ENCODE measurements around the gene FOXRED2.

FOXRED2 gene

GRCh38 chr22:36497910-36498665 lies 8.8 kb downstream of the FOXRED2 start:
- H3K9me3 ChIP-seq (replicated peaks in 1 of 2; ENCODE audit: control insufficient read depth in 2 of 2, insufficient read depth in 1 of 2, low read depth in 1 of 2, low read length in 2 of 2): no peaks in the 10 kb centered on the region
- no peak overlapping the region for H2BK12ac ChIP-seq (ENCODE audit: low read length)
- H4K91ac ChIP-seq (ENCODE audit: low read depth, low read length, poor library complexity): no peak overlapping the region
- H3K27ac ChIP-seq (replicated peaks; ENCODE audit: low read length): no peak overlapping the region
- H4K8ac ChIP-seq (ENCODE audit: low read depth, low read length): no peak overlapping the region
- H2BK5ac ChIP-seq (ENCODE audit: low read length): no peak overlapping the region
- no peak overlapping the region for H3K14ac ChIP-seq (ENCODE audit: low read length)
- H2BK15ac ChIP-seq (ENCODE audit: low read length): no peak overlapping the region
- H2AK5ac ChIP-seq (ENCODE audit: low read depth, low read length): no peak overlapping the region
- no peak overlapping the region for H3K18ac ChIP-seq (ENCODE audit: low read length)
- peak overlapping the region; percentile 57 for H3K9ac ChIP-seq (ENCODE audit: low read depth, low read length, poor library complexity)
- H3K4me1 ChIP-seq (ENCODE audit: control insufficient read depth in 2 of 2, insufficient read depth in 1 of 2, low read depth in 1 of 2, low read length in 2 of 2): no peaks in the 10 kb centered on the region
- H3K4me3 ChIP-seq (ENCODE audit: low read length in 2 of 2): no peak overlapping the region
- DNase-seq (ENCODE audit: low spot score): no peak
- no peak overlapping the region for H2BK120ac ChIP-seq (ENCODE audit: low read depth, low read length)
- H3K4me2 ChIP-seq (ENCODE audit: insufficient read depth, low read length, poor library complexity, severe bottlenecking): no peak overlapping the region
- no peak overlapping the region for H3K23ac ChIP-seq (ENCODE audit: low read depth, low read length, poor library complexity)
- peaks cover 22 to 53% of the 10 kb centered on the region in 2 donors for H3K36me3 ChIP-seq (replicated peaks in 1 of 2; ENCODE audit: control insufficient read depth in 2 of 2, insufficient read depth in 2 of 2, low read length in 2 of 2)
- no peaks in the 10 kb centered on the region for H3K27me3 ChIP-seq (ENCODE audit: control insufficient read depth in 3 of 3, insufficient read depth in 3 of 3, low read depth in 1 of 3, low read length in 3 of 3)
- peak overlapping the region; percentile 16 for H2AFZ ChIP-seq (ENCODE audit: low read length)
- WGBS, 2 donors (ENCODE audit: extremely low coverage in 2 of 2, insufficient read length in 2 of 2, insufficient replicate concordance in 1 of 2): no CpG with 5 or more reads among the region's 30 CpGs
- no peak overlapping the region for H3K4ac ChIP-seq (ENCODE audit: low read length)
- H3K79me1 ChIP-seq (ENCODE audit: low read depth, low read length): no peaks in the 10 kb centered on the region

- Histone ChIP-seq H3K27me3 (ENCODE audit: control insufficient read depth in 3 of 3, insufficient read depth in 3 of 3, low read depth in 1 of 3, low read length in 3 of 3) (no peaks in the 10 kb centered on the region), H3K23ac (ENCODE audit: low read depth, low read length, poor library complexity) (no peak overlapping the region), H2AK5ac (ENCODE audit: low read depth, low read length) (no peak overlapping the region), H3K18ac (ENCODE audit: low read length) (no peak overlapping the region), H3K4me2 (ENCODE audit: insufficient read depth, low read length, poor library complexity, severe bottlenecking) (no peak overlapping the region), H3K27ac (replicated peaks; ENCODE audit: low read length) (no peak overlapping the region), H2BK12ac (ENCODE audit: low read length) (no peak overlapping the region), H3K4me1 (ENCODE audit: control insufficient read depth in 2 of 2, insufficient read depth in 1 of 2, low read depth in 1 of 2, low read length in 2 of 2) (no peaks in the 10 kb centered on the region), H3K9me3 (replicated peaks in 1 of 2; ENCODE audit: control insufficient read depth in 2 of 2, insufficient read depth in 1 of 2, low read depth in 1 of 2, low read length in 2 of 2) (no peaks in the 10 kb centered on the region), H3K36me3 (replicated peaks in 1 of 2; ENCODE audit: control insufficient read depth in 2 of 2, insufficient read depth in 2 of 2, low read length in 2 of 2) (peaks cover 33 to 72% of the 10 kb centered on the region in 2 donors), H3K79me1 (ENCODE audit: low read depth, low read length) (no peaks in the 10 kb centered on the region), H3K4me3 (ENCODE audit: low read length in 2 of 2) (no peak overlapping the region), H2BK120ac (ENCODE audit: low read depth, low read length) (no peak overlapping the region), H3K14ac (ENCODE audit: low read length) (no peak overlapping the region), H2BK5ac (ENCODE audit: low read length) (no peak overlapping the region), H4K8ac (ENCODE audit: low read depth, low read length) (no peak overlapping the region), H3K9ac (ENCODE audit: low read depth, low read length, poor library complexity) (no peak overlapping the region), H4K91ac (ENCODE audit: low read depth, low read length, poor library complexity) (no peak overlapping the region), H2BK15ac (ENCODE audit: low read length) (no peak overlapping the region), H3K4ac (ENCODE audit: low read length) (no peak overlapping the region), H2AFZ (ENCODE audit: low read length) (no peak overlapping the region)
- no peak for DNase-seq (ENCODE audit: low spot score)
- WGBS, 2 donors (ENCODE audit: extremely low coverage in 2 of 2, insufficient read length in 2 of 2, insufficient replicate concordance in 1 of 2): no CpG with 5 or more reads among the region's 16 CpGs
Measured at GRCh38 chr22:36493690-36494110, 13.1 kb downstream of the FOXRED2 start.

- no peak overlapping the region for H3K23ac ChIP-seq (ENCODE audit: low read depth, low read length, poor library complexity)
- no peak overlapping the region for H2BK120ac ChIP-seq (ENCODE audit: low read depth, low read length)
- H3K9ac ChIP-seq (ENCODE audit: low read depth, low read length, poor library complexity): no peak overlapping the region
- no CpG with 5 or more reads among the region's 5 CpGs for WGBS, 2 donors (ENCODE audit: extremely low coverage in 2 of 2, insufficient read length in 2 of 2, insufficient replicate concordance in 1 of 2)
- H2BK15ac ChIP-seq (ENCODE audit: low read length): no peak overlapping the region
- H4K91ac ChIP-seq (ENCODE audit: low read depth, low read length, poor library complexity): no peak overlapping the region
- DNase-seq (ENCODE audit: low spot score): no peak
- H4K8ac ChIP-seq (ENCODE audit: low read depth, low read length): no peak overlapping the region
- H3K4ac ChIP-seq (ENCODE audit: low read length): no peak overlapping the region
- no peak overlapping the region for H3K18ac ChIP-seq (ENCODE audit: low read length)
- H3K79me1 ChIP-seq (ENCODE audit: low read depth, low read length): no peaks in the 10 kb centered on the region
- no peaks in the 10 kb centered on the region for H3K4me1 ChIP-seq (ENCODE audit: control insufficient read depth in 2 of 2, insufficient read depth in 1 of 2, low read depth in 1 of 2, low read length in 2 of 2)
- no peak overlapping the region for H3K27ac ChIP-seq (replicated peaks; ENCODE audit: low read length)
- H3K14ac ChIP-seq (ENCODE audit: low read length): no peak overlapping the region
- H2BK5ac ChIP-seq (ENCODE audit: low read length): no peak overlapping the region
- H2AFZ ChIP-seq (ENCODE audit: low read length): no peak overlapping the region
- H2AK5ac ChIP-seq (ENCODE audit: low read depth, low read length): no peak overlapping the region
- no peak overlapping the region for H3K4me3 ChIP-seq (ENCODE audit: low read length in 2 of 2)
- peaks cover 27 to 62% of the 10 kb centered on the region in 2 donors for H3K36me3 ChIP-seq (replicated peaks in 1 of 2; ENCODE audit: control insufficient read depth in 2 of 2, insufficient read depth in 2 of 2, low read length in 2 of 2)
- no peaks in the 10 kb centered on the region for H3K27me3 ChIP-seq (ENCODE audit: control insufficient read depth in 3 of 3, insufficient read depth in 3 of 3, low read depth in 1 of 3, low read length in 3 of 3)
- no peak overlapping the region for H2BK12ac ChIP-seq (ENCODE audit: low read length)
- peaks cover 0 to 5% of the 10 kb centered on the region in 2 donors for H3K9me3 ChIP-seq (replicated peaks in 1 of 2; ENCODE audit: control insufficient read depth in 2 of 2, insufficient read depth in 1 of 2, low read depth in 1 of 2, low read length in 2 of 2)
- H3K4me2 ChIP-seq (ENCODE audit: insufficient read depth, low read length, poor library complexity, severe bottlenecking): no peak overlapping the region
Measured at GRCh38 chr22:36492109-36492508, 14.7 kb downstream of the FOXRED2 start.

- Histone ChIP-seq H3K14ac (ENCODE audit: low read length) (no peak overlapping the region), H3K36me3 (replicated peaks in 1 of 2; ENCODE audit: control insufficient read depth in 2 of 2, insufficient read depth in 2 of 2, low read length in 2 of 2) (peaks cover 22 to 66% of the 10 kb centered on the region in 2 donors), H3K4me1 (ENCODE audit: control insufficient read depth in 2 of 2, insufficient read depth in 1 of 2, low read depth in 1 of 2, low read length in 2 of 2) (no peaks in the 10 kb centered on the region), H3K9me3 (replicated peaks in 1 of 2; ENCODE audit: control insufficient read depth in 2 of 2, insufficient read depth in 1 of 2, low read depth in 1 of 2, low read length in 2 of 2) (peaks cover 0 to 12% of the 10 kb centered on the region in 2 donors), H4K91ac (ENCODE audit: low read depth, low read length, poor library complexity) (no peak overlapping the region), H2BK15ac (ENCODE audit: low read length) (no peak overlapping the region), H3K4me3 (ENCODE audit: low read length in 2 of 2) (no peak overlapping the region), H2BK120ac (ENCODE audit: low read depth, low read length) (no peak overlapping the region), H2BK5ac (ENCODE audit: low read length) (no peak overlapping the region), H3K4me2 (ENCODE audit: insufficient read depth, low read length, poor library complexity, severe bottlenecking) (no peak overlapping the region), H3K9ac (ENCODE audit: low read depth, low read length, poor library complexity) (no peak overlapping the region), H3K4ac (ENCODE audit: low read length) (no peak overlapping the region), H3K27me3 (ENCODE audit: control insufficient read depth in 3 of 3, insufficient read depth in 3 of 3, low read depth in 1 of 3, low read length in 3 of 3) (no peaks in the 10 kb centered on the region), H2AFZ (ENCODE audit: low read length) (no peak overlapping the region), H2BK12ac (ENCODE audit: low read length) (no peak overlapping the region), H3K18ac (ENCODE audit: low read length) (no peak overlapping the region), H2AK5ac (ENCODE audit: low read depth, low read length) (no peak overlapping the region), H3K23ac (ENCODE audit: low read depth, low read length, poor library complexity) (no peak overlapping the region), H3K27ac (replicated peaks; ENCODE audit: low read length) (no peak overlapping the region), H4K8ac (ENCODE audit: low read depth, low read length) (no peak overlapping the region), H3K79me1 (ENCODE audit: low read depth, low read length) (no peaks in the 10 kb centered on the region)
- no CpG with 5 or more reads among the region's 7 CpGs for WGBS, 2 donors (ENCODE audit: extremely low coverage in 2 of 2, insufficient read length in 2 of 2, insufficient replicate concordance in 1 of 2)
- DNase-seq (ENCODE audit: low spot score): no peak
Measured at GRCh38 chr22:36491155-36491554, 15.7 kb downstream of the FOXRED2 start.

Measured in neuronal stem cell (in vitro differentiated cells).